ENCODE data around the gene CDCP1.

DNA sequence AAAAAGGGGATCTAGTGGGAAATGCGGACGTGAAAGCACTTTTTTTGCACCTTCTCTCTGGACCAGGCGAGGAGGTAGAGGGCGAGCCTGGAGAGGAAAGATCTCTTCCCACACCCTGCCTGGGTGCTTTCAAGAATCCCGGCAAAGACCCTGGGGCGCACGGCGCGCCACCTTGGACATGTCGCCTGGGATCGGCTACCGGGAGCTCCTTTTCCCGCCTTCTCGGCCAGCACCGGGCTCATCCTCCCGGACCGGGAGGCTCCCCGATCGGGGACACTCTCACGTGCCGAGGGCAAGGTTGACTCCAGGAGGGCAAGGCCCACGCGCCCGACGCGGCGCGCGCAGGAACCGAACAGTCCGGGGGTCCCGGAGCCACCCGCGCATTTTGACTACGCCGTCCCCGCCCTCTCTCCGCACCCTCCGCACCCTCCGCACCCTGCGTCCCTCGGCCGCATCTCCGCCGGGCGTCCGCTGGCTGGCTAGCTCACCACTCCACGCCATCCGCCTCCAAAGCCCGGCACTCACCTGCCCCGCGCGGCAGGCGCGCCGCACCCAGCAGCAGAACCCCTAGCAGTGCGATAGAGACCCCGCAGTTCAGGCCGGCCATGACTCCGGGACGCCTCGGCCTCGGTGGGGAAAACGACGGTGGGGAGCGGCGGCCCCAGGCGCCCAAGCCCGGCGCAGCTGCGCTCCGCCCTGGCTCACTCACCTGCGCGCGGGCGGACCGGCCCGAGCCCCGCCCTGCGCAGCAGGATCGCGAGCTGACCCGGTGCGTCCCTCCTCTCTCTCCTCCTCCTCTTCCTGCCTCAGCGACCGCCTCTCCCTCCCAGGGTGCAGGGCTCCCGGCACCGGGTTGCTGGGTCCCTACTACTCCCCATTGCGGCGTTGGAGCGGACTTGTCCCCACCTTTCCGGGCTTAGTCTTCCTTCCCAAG, at the start of gene CDCP1:
- TF ChIP-seq, protein P1, sequence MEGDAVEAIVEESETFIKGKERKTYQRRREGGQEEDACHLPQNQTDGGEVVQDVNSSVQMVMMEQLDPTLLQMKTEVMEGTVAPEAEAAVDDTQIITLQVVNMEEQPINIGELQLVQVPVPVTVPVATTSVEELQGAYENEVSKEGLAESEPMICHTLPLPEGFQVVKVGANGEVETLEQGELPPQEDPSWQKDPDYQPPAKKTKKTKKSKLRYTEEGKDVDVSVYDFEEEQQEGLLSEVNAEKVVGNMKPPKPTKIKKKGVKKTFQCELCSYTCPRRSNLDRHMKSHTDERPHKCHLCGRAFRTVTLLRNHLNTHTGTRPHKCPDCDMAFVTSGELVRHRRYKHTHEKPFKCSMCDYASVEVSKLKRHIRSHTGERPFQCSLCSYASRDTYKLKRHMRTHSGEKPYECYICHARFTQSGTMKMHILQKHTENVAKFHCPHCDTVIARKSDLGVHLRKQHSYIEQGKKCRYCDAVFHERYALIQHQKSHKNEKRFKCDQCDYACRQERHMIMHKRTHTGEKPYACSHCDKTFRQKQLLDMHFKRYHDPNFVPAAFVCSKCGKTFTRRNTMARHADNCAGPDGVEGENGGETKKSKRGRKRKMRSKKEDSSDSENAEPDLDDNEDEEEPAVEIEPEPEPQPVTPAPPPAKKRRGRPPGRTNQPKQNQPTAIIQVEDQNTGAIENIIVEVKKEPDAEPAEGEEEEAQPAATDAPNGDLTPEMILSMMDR (IDR thresholded peaks at IDR 0.05; ENCODE audit: insufficient read depth, low read length), result no peak
- TF ChIP-seq POLR2AphosphoS5 (IDR thresholded peaks at IDR 0.05; ENCODE audit: low read depth), result no peak
- TF ChIP-seq, protein P2, sequence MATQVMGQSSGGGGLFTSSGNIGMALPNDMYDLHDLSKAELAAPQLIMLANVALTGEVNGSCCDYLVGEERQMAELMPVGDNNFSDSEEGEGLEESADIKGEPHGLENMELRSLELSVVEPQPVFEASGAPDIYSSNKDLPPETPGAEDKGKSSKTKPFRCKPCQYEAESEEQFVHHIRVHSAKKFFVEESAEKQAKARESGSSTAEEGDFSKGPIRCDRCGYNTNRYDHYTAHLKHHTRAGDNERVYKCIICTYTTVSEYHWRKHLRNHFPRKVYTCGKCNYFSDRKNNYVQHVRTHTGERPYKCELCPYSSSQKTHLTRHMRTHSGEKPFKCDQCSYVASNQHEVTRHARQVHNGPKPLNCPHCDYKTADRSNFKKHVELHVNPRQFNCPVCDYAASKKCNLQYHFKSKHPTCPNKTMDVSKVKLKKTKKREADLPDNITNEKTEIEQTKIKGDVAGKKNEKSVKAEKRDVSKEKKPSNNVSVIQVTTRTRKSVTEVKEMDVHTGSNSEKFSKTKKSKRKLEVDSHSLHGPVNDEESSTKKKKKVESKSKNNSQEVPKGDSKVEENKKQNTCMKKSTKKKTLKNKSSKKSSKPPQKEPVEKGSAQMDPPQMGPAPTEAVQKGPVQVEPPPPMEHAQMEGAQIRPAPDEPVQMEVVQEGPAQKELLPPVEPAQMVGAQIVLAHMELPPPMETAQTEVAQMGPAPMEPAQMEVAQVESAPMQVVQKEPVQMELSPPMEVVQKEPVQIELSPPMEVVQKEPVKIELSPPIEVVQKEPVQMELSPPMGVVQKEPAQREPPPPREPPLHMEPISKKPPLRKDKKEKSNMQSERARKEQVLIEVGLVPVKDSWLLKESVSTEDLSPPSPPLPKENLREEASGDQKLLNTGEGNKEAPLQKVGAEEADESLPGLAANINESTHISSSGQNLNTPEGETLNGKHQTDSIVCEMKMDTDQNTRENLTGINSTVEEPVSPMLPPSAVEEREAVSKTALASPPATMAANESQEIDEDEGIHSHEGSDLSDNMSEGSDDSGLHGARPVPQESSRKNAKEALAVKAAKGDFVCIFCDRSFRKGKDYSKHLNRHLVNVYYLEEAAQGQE (IDR thresholded peaks at IDR 0.05; ENCODE audit: insufficient replicate concordance, low read depth), result no peak
- TF ChIP-seq SPI1 (IDR thresholded peaks at IDR 0.05; ENCODE audit: borderline replicate concordance, low read depth), result no peak
- TF ChIP-seq GABPA (IDR thresholded peaks at IDR 0.05; ENCODE audit: low read depth), result no peak
